Measurements from ENCODE around the gene TMEM175. TPM values are rescaled to one million over a fixed set of nuclear protein-coding genes. Genes with fewer than 3 reads are reported as not detected.

Gene TMEM175
- total and polyA plus RNA-seq, 8 donors: 7.3 to 82.8 (median 19.5) TPM

GRCh38 chr4:921830-922331 is 10.4 kb upstream of the TMEM175 start:
- Histone ChIP-seq H3K36me3 (peaks cover 0 to 22% (median 5%) of the 10 kb centered on the region in 4 donors), H3K4me3 (no peak overlapping the region), H3K27me3 (no peaks in the 10 kb centered on the region), H3K4me1 (peaks cover 10 to 54% (median 34%) of the 10 kb centered on the region in 4 donors), H3K27ac (peak overlapping the region in 1 of 5 donors; percentile 18), H3K9me3 (no peaks in the 10 kb centered on the region)
- intact Hi-C loops (cut with DNase I; ENCODE audit: low total_unique reads): no loop called here
- no peak for DNase-seq
- TF ChIP-seq EP300 (IDR thresholded peaks at IDR 0.05): no peak
- no peak for TF ChIP-seq POLR2A (IDR thresholded peaks at IDR 0.05)
- TF ChIP-seq, protein P1, sequence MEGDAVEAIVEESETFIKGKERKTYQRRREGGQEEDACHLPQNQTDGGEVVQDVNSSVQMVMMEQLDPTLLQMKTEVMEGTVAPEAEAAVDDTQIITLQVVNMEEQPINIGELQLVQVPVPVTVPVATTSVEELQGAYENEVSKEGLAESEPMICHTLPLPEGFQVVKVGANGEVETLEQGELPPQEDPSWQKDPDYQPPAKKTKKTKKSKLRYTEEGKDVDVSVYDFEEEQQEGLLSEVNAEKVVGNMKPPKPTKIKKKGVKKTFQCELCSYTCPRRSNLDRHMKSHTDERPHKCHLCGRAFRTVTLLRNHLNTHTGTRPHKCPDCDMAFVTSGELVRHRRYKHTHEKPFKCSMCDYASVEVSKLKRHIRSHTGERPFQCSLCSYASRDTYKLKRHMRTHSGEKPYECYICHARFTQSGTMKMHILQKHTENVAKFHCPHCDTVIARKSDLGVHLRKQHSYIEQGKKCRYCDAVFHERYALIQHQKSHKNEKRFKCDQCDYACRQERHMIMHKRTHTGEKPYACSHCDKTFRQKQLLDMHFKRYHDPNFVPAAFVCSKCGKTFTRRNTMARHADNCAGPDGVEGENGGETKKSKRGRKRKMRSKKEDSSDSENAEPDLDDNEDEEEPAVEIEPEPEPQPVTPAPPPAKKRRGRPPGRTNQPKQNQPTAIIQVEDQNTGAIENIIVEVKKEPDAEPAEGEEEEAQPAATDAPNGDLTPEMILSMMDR (IDR thresholded peaks at IDR 0.05): no peak
- TF ChIP-seq POLR2AphosphoS5 (IDR thresholded peaks at IDR 0.05): no peak
- WGBS, 5 donors: 85 to 94% (median 90%) methylated on average over 17 of the region's 17 CpGs

GRCh38 chr4:924107-925096 is 7.9 kb upstream of the TMEM175 start:
- peaks cover 29 to 70% (median 53%) of the 10 kb centered on the region in 4 donors for H3K4me1 ChIP-seq
- WGBS, 5 donors: 68 to 74% (median 73%) methylated on average over 18 of the region's 18 CpGs
- no peak overlapping the region for H3K4me3 ChIP-seq
- intact Hi-C loops (cut with DNase I; ENCODE audit: low total_unique reads): no loop called here
- no peaks in the 10 kb centered on the region for H3K9me3 ChIP-seq
- H3K27ac ChIP-seq: no peak overlapping the region
- H3K27me3 ChIP-seq: no peaks in the 10 kb centered on the region
- no peak for DNase-seq
- TF ChIP-seq POLR2A (IDR thresholded peaks at IDR 0.05): no peak
- peaks cover 0 to 22% (median 7%) of the 10 kb centered on the region in 4 donors for H3K36me3 ChIP-seq

DNA sequence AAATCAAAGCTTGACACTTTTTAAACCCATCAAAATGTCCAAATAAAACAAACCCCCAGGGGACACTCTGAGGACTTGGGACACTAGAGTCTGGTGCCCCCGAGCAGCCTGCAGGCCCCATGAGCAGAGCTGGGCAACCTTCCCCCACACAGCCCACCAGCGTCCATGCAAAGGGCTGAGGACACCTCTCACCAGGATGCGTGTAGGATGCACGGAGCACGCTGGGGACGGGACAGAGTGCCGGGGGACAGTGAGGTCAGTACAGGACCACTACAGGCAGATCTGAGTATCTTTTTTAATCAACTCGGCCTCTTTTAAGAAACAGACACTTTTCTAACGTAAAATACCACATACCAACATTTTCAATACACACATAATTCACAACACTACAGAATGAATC is 7.1 kb upstream of the TMEM175 start:
- H3K27ac ChIP-seq: no peak overlapping the region
- H3K27me3 ChIP-seq: no peaks in the 10 kb centered on the region
- WGBS, 5 donors: 85 to 93% (median 89%) methylated on average over 9 of the region's 9 CpGs
- intact Hi-C loops (cut with DNase I; ENCODE audit: low total_unique reads): no loop called here
- no peaks in the 10 kb centered on the region for H3K9me3 ChIP-seq
- H3K4me1 ChIP-seq: peaks cover 37 to 70% (median 58%) of the 10 kb centered on the region in 4 donors
- peaks cover 0 to 22% (median 7%) of the 10 kb centered on the region in 4 donors for H3K36me3 ChIP-seq
- H3K4me3 ChIP-seq: no peak overlapping the region
- TF ChIP-seq POLR2A (IDR thresholded peaks at IDR 0.05) (no peak), POLR2AphosphoS5 (IDR thresholded peaks at IDR 0.05) (no peak), EP300 (IDR thresholded peaks at IDR 0.05) (no peak)
- TF ChIP-seq, protein P1 (IDR thresholded peaks at IDR 0.05): no peak
- no peak for DNase-seq

- TF ChIP-seq POLR2AphosphoS5 (IDR thresholded peaks at IDR 0.05): no peak
- TF ChIP-seq POLR2A (IDR thresholded peaks at IDR 0.05): no peak
- TF ChIP-seq, protein P1 (IDR thresholded peaks at IDR 0.05): no peak
- no peak for TF ChIP-seq EP300 (IDR thresholded peaks at IDR 0.05)
- intact Hi-C loops (cut with DNase I; ENCODE audit: low total_unique reads): no loop called here
- WGBS, 5 donors: 75 to 81% (median 79%) methylated on average over 25 to 26 of the region's 26 CpGs
- no peak overlapping the region for H3K4me3 ChIP-seq
- H3K36me3 ChIP-seq: peaks cover 0 to 22% (median 7%) of the 10 kb centered on the region in 4 donors
- no peaks in the 10 kb centered on the region for H3K9me3 ChIP-seq
- no peaks in the 10 kb centered on the region for H3K27me3 ChIP-seq
- no peak for DNase-seq
- peaks cover 44 to 76% (median 61%) of the 10 kb centered on the region in 4 donors for H3K4me1 ChIP-seq
- H3K27ac ChIP-seq: no peak overlapping the region
These were observed 6.3 kb upstream of the TMEM175 start for GRCh38 chr4:925771-926500.
